Activated CD4-positive, alpha-beta T cell treated with anti-CD3 and anti-CD28 coated beads for 4 hours (primary cell): ENCODE results near the gene RGS10.
A peak's percentile ranks its signal among the peaks of the same experiment; 100 is the strongest.
"Not testable (repeated sequence)": the region's sequence is repeated elsewhere in the genome, so short reads cannot be mapped to it uniquely, and the experiment has no call there.

Experiments
- DNase-seq, 2 donors: peaks; one replicate each; pipeline ENCODE4 v3.0.0-alpha.2; 2020

RGS10 gene

GRCh38 chr10:119538632-119539358 lies 3.7 kb downstream of the RGS10 start:
- DNase-seq: peak; percentile 37 to 44

- no peak for DNase-seq
These were observed 4.4 kb downstream of the RGS10 start for GRCh38 chr10:119537953-119538630.

- DNase-seq: no peak
These were observed 6.0 kb downstream of the RGS10 start for GRCh38 chr10:119536508-119537025.

- DNase-seq: no peak
These were observed 6.5 kb downstream of the RGS10 start for GRCh38 chr10:119535837-119536507.

GRCh38 chr10:119535305-119535704 lies 7.2 kb downstream of the RGS10 start:
- no peak for DNase-seq

GRCh38 chr10:119533473-119533872 lies 9.0 kb downstream of the RGS10 start:
- no peak for DNase-seq

- not testable (repeated sequence) for DNase-seq
These were observed 9.7 kb downstream of the RGS10 start for GRCh38 chr10:119532791-119533190.

- DNase-seq: not testable (repeated sequence)
These were observed 10.3 kb downstream of the RGS10 start for GRCh38 chr10:119532251-119532650.

GRCh38 chr10:119531067-119531466 lies 11.5 kb downstream of the RGS10 start:
- DNase-seq: no peak

- DNase-seq: not testable (repeated sequence)
These were observed 13.8 kb downstream of the RGS10 start for GRCh38 chr10:119528663-119529237.

- no peak for DNase-seq
These were observed 15.6 kb downstream of the RGS10 start for GRCh38 chr10:119526621-119527592.

GRCh38 chr10:119526149-119526548 lies 16.4 kb downstream of the RGS10 start:
- DNase-seq: no peak

- DNase-seq: no peak
These were observed 17.4 kb downstream of the RGS10 start for GRCh38 chr10:119525116-119525515.

- DNase-seq: no peak
These were observed 17.8 kb downstream of the RGS10 start for GRCh38 chr10:119524720-119525070.

- no peak for DNase-seq
These were observed 18.4 kb downstream of the RGS10 start for GRCh38 chr10:119523895-119524719.

GRCh38 chr10:119522747-119523426 lies 19.6 kb downstream of the RGS10 start:
- DNase-seq: no peak

- no peak for DNase-seq
These were observed 20.9 kb downstream of the RGS10 start for GRCh38 chr10:119521443-119522204.

- DNase-seq: no peak
These were observed 22.2 kb downstream of the RGS10 start for GRCh38 chr10:119520283-119520682.

GRCh38 chr10:119518936-119519335 lies 23.6 kb downstream of the RGS10 start:
- DNase-seq: no peak

GRCh38 chr10:119518176-119518575 lies 24.3 kb downstream of the RGS10 start:
- DNase-seq: no peak
